ENCODE measurements around the gene TENM4.

Gene TENM4

DNA sequence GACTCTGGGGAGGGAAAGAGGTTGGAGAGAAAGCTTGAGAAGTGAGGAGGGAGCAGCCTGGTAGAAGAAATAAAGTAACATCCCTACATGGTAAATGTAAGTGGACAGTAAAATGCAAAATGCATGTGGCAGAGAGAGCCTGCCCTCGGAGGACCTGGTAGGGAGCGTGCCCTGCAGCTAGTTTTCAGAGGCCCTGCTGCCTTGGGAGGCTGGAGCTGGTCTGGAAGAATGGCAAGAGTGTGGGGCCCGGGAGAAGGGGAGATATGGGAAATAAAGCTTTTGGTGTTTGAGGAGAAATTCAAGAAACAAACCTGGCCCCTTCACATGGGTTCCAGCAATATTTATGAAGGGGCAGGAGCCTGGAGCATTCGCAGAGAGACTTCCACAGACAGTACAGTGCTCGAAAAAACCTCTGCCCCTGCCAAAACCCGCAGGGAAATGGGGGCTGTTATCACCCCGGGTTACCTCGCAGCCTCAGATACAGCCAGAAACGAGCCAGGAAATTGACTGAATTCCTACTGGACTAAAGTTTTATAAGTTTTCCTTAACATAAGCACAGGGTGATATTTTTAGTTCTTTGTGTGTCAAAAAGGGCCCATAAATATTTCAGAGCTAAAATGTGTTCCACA lies 363.0 kb downstream of the TENM4 start:
- DNase-seq: no peak

- DNase-seq: peak; percentile 29
Observed at GRCh38 chr11:79076526-79077115, 364.2 kb downstream of the TENM4 start.

DNA sequence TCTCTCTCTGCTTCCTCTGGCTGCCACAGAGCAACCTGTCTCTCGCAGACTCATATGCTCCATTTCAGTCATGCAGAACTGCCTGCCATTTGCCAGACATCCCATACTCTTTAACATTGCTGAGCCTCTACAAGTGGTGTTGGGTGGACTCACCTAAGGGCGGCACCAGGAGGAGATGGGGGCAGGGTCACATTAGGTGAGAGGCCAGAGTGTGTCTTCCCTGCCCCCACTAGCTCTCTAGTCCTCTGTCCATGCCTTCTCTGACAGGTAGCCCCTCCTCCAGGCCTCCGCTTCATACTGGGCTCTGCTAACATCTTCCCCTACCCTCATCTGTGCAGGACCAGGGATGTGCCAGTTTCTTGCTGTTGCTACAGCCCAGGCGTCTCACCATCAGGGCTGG lies 366.3 kb downstream of the TENM4 start:
- no peak for DNase-seq

DNA sequence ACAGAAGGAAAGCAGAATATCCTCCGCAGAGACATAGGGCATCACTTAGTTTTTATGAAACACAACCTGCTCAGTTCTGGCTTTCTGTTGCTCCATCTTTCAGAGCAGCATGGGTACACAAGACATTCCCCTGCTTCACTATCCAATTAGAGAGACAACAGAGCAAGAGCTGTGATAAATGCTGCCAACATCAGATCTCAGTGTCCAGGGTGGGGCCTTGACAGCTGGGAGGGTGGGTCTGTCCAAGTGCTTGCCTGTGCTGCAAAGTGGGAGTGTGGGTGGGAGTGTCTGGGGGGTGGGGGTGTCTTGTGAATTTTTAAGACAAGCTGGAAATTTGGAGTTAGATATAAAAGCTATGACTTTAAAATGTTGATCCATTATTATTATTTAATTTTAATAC lies 369.6 kb downstream of the TENM4 start:
- DNase-seq: no peak

DNA sequence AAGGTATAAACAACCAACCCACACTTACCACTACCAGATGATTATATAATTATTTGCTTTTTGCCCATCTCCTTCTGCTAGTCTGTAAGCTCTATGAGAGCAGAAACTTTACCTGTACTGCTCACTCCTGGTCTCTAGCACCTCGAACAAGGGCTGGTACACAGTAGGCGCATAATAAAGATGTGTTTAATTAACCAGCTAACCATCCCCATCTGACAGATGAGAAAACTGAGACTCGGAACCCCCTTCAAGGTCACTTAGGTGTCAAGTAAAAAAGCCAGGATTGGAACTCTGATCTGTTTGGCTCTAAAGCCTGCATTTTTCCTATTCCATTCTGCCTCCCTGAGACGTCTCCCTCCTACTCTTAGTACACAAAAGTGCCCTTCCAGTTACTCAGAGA lies 370.3 kb downstream of the TENM4 start:
- no peak for DNase-seq

- no peak for DNase-seq
Observed at GRCh38 chr11:79069504-79069903, 371.3 kb downstream of the TENM4 start.

- no peak for DNase-seq
Observed at GRCh38 chr11:79068356-79068755, 372.5 kb downstream of the TENM4 start.

- no peak for DNase-seq
Observed at GRCh38 chr11:79067352-79067679, 373.5 kb downstream of the TENM4 start.

- DNase-seq: no peak
Observed at GRCh38 chr11:79066456-79067351, 374.1 kb downstream of the TENM4 start.

DNA sequence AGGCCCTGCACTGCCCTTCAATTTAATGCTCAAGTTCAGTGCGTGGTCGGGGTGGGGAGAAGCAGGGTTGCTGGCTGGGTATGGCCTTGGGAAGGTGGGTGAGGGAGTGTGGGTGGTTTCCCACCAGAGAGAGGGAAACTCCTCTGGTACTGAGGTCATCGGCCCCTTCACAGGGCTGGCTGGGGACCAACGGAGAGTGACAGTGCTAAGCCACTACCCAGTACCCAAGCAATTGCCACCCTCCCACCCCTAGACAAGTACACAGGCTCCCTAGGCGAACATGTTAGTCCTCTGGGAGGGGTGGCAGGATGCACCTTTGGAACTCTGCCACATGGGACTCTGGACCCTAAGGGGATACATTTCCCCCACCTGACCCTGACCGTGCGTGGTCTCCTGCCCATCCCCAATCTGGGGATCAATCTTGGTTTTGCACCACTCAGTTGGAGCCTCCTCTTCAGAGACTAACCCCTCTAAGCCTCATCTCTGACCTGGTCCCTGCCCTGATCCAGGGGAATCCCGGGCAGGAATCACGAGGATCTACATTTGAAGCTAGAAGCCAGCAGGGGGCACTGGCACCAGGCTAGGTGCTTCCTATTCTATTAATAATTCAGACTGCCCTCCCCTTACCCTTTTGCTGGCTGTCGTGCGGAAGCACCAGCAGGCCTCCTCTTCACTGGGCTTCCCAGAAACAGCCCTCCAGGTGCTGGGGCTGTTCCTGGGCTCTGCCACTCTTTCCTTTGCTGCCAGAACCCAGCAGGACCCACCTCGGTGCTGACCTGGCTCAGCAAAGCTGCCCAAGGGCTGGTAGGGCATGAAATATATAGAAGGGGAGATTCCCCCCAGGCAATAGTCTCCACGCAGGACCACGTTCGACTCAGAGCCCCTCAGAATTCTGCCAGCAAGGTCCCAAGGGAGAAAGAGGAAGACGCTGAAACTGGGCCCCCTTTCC lies 377.7 kb downstream of the TENM4 start:
- DNase-seq: peak; percentile 13

- no peak for DNase-seq
Observed at GRCh38 chr11:79060081-79060953, 380.5 kb downstream of the TENM4 start.

DNA sequence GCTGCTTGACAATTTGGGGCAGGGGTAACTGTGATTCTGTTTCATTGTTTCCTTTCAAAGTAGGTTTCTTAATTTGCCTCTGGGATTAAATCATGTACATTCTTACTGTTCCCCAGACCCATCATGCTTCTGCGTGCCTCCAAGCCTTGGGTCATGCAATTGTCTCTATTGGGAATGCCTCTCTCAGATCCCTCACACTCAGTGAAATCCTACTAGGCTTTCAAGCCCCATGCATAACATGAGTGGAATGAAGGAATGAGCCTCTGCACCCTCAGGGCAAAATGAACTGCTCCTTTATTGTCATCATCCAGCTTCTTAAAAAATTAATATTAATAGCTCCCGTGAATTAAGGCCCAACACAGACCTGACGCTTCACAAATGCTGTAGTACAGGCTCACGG lies 381.7 kb downstream of the TENM4 start:
- DNase-seq: no peak

GRCh38 chr11:79055856-79056631 lies 384.8 kb downstream of the TENM4 start:
- no peak for DNase-seq

DNA sequence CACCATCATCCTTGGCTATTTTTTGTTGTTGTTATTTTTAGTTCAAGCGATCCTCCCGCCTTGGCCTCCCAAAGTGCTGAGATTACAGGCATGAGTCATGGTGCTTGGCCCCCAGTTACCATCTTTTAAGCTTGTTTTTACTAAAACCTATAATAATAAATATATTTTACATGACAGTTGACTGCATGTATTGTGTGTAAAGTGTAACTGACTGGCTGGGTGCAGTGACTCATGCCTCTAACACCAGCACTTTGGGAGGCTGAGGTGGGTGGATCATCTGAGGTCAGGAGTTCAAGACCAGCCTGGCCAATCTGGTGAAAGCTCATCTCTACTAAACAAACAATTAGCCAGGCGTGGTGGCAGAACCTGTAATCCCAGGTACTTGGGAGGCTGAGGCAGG lies 386.2 kb downstream of the TENM4 start:
- DNase-seq: no peak

DNA sequence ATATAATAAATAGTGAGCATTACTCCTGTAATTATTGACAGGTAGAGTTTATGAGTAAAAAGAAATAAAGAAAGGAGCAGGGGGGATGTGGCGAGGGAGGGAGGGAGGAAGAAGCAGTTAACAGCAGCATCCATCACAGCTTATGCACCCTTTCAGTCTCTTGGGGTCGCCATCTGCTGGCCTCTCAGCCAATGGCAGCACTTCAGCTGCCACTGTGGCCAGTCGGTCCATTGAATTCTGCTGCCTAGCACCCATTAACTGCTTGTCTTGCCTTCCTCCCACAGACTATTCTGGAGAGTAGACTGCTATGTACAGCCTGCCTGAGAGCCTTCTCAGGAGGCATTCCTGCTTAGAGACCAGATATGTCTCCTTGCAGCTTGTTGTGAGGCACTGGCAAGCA lies 388.3 kb downstream of the TENM4 start:
- DNase-seq: peak; percentile 30

GRCh38 chr11:79050786-79051185 lies 390.0 kb downstream of the TENM4 start:
- no peak for DNase-seq

GRCh38 chr11:79049741-79050179 lies 391.1 kb downstream of the TENM4 start:
- no peak for DNase-seq

DNA sequence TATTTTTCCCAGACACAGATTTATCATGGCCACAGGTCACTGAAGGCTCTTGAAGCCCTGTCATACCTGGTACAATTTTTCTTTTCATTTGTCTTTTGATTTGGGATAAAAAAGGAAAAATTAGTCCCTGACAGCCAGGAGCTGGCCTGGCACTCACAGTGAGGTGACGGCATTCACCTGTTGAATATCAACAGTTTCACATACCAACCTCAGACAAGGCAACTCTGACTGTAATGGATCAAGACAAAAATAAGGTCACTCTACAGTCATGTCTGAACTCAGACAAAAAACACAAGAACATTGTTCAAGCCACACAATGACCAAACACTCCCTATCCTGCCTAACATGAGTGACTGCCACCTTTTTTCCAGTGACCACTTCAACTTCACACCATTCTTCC lies 392.9 kb downstream of the TENM4 start:
- DNase-seq: no peak

- DNase-seq: no peak
Observed at GRCh38 chr11:79047321-79047720, 393.5 kb downstream of the TENM4 start.

DNA sequence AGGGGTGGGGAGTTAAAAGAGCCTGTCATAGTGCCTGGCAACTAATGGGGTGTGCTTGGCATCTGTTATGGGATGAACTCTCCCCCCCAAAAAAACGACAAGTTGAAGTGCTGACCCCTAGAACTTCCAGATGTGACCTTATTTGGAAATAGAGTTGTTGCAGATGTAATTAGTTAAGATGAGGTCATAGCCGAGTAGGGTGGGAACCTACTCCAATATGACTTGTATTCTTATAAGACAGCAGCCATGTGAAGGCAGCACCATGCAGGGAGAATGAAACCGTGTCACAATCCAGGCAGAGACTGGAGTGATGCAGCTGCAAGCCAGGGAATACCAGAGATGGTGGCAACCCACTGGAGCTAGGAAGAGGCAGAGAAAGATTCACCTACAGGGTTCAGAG lies 394.5 kb downstream of the TENM4 start:
- DNase-seq: no peak

- no peak for DNase-seq
Observed at GRCh38 chr11:79045800-79046304, 395.0 kb downstream of the TENM4 start.

Data from NCI-H1105 treated with DMSO at 0.1 percent for 48 hours (cell line).